HG03439 (cell line): ENCODE results near the gene C8A.

Source experiments
- ATAC-seq: cut with Tn5 transposase; IDR thresholded peaks from one replicate; pipeline ENCODE4 v1.9.1; 2021; ENCODE audit warnings: mild to moderate bottlenecking, moderate library complexity; ENCODE audit not compliant: unreplicated experiment

The C8A gene

GRCh38 chr1:56965191-56965590 is 110.6 kb downstream of the C8A start:
- ATAC-seq, result no peak

GRCh38 chr1:56965916-56966697 is 111.5 kb downstream of the C8A start, which contains the start of gene C8B:
Gene C8B, minus strand, starts transcription at chr1:56966015. Its CDS starts 67 bp downstream, at chr1:56965948.
- no peak for ATAC-seq

- ATAC-seq, result no peak
These were observed 112.1 kb downstream of the C8A start for GRCh38 chr1:56966698-56966999.

- no peak for ATAC-seq
These were observed 112.8 kb downstream of the C8A start for GRCh38 chr1:56967355-56967754.
